D721Med (cell line): ENCODE measurements around the gene PSD4.

ENCODE experiments used
- DNase-seq: peaks from one replicate; pipeline ENCODE4 v3.0.0; 2011; ENCODE audit warnings: low spot score; ENCODE audit not compliant: insufficient read length
- FAIRE-seq: peaks from 2 replicates; lab custom pipeline; 2011; peaks lifted over from hg19 to GRCh38; lab: Jason Lieb, UNC
- TF ChIP-seq, protein P1 (sequence below): IDR thresholded peaks from 2 replicates; pipeline ENCODE4 v1.5.1; 2012; ENCODE audit warnings: mild to moderate bottlenecking, control low read depth; ENCODE audit not compliant: insufficient read depth; ENCODE audit errors: missing control alignments

PSD4 gene

DNA sequence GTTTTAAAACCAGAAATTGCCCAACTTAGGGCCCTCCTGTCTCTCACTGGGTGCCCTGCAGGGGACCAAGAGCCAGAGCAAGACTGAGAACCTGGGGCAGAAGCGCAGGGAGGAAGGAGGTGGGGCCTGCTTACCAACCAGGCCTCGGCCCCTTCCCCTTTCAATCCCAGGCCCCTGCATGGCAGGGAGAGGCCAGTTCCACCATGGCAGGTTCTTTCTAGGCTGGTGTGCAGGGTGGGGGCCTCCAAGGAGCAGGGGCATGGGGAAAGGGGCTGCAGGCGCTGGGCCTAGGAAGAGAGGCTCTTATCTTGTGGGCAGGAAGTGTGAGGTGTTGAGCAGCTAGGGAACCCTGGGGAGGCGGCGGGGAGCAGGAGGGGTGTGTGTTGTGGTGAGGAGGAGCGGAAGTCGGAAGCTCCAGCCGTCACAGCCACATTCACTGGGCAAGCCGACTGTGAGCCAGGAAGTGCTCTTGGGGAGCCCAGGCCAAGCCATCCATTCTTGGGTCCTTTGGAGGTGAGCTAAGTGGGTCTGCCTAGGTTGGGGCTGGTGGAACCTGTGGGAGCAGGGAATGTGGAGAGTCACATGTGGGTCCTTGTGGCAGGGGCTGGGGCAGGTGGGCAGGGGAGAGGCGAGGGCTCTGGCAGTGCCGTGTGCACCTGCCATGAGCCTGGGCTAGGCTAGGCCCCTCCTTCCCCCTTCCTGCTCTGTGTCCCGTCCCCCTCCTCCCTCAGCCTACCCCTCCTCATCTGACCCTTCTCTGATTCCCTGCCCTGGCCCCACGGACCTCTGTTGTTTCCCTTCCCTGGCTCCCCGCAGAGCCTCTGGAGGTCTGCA, at the start of gene PSD4:
PSD4 (plus strand) TSS at position 430 of the 834 bp plus-strand sequence. CDS start 8,486 bp downstream, outside the sequence.
- FAIRE-seq: no peak
- TF ChIP-seq, protein P1, sequence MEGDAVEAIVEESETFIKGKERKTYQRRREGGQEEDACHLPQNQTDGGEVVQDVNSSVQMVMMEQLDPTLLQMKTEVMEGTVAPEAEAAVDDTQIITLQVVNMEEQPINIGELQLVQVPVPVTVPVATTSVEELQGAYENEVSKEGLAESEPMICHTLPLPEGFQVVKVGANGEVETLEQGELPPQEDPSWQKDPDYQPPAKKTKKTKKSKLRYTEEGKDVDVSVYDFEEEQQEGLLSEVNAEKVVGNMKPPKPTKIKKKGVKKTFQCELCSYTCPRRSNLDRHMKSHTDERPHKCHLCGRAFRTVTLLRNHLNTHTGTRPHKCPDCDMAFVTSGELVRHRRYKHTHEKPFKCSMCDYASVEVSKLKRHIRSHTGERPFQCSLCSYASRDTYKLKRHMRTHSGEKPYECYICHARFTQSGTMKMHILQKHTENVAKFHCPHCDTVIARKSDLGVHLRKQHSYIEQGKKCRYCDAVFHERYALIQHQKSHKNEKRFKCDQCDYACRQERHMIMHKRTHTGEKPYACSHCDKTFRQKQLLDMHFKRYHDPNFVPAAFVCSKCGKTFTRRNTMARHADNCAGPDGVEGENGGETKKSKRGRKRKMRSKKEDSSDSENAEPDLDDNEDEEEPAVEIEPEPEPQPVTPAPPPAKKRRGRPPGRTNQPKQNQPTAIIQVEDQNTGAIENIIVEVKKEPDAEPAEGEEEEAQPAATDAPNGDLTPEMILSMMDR: no peak
- no peak for DNase-seq

DNA sequence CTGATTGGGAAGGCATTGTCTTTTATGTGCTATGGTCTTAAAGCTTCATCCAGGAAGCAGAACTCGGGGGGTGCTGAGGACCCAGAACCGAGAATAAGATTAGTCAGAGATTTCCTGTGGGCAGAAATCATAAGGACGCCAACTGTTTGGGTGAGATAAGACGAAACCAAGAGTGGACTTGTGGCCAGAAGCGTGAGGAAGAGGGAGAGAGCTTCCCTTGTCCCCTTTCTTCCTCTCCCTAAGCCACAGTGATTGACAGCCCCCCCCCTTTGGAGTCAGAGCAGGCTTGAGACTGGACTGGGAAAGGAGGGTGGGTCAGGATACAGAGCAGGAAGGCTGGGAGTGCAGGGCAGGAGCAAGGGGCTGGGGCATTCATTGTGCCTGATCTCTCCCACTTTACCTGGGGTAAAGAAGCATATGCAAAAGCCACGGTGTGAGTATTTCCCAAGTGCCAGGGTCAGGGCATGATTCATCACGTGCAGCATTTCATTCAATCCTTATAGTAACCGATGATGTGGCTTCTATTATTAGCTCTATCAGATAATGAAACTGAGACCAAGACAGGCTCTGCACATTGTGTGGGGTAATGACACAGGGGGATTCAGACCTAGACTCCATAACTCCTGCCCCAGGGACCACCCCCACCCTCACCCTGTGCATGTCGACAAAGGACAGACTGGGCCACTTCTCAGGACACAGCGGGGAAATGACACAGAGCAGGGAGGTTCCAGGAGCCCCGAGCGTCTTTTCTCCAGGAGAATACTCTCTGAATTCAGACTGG, 49.4 kb upstream of the PSD4 start:
- DNase-seq (no peak), FAIRE-seq (no peak)
- TF ChIP-seq, protein P1: no peak

DNA sequence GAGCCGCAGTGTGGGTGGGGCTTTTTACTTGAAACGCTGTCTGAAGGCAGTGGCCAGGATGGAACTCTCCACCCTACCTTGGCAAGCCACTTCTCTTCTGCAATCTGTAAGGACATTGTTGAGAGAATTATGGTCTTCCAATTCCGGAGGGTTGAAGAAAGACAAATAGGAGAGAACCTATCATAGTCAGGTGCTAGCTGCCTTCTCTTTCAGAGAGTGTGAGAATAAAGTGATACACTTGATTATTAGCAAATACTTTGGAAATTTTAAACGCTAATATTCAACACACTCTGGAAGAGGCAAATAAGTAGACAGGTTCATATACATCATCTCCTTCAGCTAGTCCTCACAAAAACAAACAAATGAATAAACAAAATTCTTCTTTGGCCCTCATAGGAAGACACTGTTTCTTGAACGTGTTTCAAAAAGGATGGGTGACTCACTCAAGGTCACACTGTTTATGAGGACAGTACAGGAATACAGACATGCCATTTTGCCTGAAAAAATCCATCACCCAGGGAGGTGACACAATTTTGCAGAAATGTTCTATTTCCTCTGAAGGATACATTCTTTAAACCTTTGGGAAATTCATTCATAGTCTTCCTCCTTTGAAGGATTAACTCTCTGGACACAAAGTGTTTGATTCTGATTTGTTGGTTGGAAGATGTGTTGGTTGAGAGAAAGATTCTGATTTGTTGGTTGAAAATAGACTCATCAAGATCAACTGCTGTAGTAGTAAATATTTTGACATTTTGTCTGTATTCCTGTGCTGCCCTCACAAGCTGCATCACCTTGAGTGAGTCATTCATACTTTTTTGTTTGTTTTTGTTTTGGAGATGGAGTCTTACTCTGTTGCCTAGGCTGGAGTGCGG, 48.6 kb upstream of the PSD4 start:
- TF ChIP-seq, protein P1: no peak
- FAIRE-seq (no peak), DNase-seq (no peak)

DNA sequence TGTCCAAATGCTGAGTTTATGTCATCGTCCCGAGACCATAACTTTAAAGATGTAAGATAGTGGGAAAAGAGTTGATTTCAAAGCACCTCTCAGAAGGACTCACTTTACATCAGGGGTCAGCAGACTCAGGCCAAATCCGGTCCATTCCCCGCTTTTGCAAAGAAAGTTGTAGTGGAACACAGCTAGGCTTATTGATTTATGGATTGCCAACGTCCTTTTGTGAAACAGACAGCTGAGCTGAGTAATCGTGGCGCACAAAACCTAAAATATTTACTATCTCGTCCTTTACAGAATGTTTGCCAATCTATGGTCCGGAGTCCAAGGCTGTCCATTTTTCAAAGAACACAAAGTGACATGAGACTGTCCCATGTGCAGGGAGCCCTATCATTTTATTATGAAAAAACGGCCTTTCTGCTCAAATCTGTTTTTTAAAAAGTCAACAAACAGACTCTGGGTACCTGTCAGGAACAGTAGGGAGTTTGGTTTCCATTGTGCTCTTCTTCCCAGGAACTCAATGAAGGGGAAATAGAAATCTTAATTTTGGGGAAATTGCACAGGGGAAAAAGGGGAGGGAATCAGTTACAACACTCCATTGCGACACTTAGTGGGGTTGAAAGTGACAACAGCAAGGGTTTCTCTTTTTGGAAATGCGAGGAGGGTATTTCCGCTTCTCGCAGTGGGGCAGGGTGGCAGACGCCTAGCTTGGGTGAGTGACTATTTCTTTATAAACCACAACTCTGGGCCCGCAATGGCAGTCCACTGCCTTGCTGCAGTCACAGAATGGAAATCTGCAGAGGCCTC, 46.7 kb upstream of the PSD4 start, which contains the start of gene IL1RN:
IL1RN (plus strand) TSS at position 754 of the 801 bp plus-strand sequence; CDS start at position 781, 27 bp downstream.
- no peak for FAIRE-seq
- TF ChIP-seq, protein P1: no peak
- no peak for DNase-seq

DNA sequence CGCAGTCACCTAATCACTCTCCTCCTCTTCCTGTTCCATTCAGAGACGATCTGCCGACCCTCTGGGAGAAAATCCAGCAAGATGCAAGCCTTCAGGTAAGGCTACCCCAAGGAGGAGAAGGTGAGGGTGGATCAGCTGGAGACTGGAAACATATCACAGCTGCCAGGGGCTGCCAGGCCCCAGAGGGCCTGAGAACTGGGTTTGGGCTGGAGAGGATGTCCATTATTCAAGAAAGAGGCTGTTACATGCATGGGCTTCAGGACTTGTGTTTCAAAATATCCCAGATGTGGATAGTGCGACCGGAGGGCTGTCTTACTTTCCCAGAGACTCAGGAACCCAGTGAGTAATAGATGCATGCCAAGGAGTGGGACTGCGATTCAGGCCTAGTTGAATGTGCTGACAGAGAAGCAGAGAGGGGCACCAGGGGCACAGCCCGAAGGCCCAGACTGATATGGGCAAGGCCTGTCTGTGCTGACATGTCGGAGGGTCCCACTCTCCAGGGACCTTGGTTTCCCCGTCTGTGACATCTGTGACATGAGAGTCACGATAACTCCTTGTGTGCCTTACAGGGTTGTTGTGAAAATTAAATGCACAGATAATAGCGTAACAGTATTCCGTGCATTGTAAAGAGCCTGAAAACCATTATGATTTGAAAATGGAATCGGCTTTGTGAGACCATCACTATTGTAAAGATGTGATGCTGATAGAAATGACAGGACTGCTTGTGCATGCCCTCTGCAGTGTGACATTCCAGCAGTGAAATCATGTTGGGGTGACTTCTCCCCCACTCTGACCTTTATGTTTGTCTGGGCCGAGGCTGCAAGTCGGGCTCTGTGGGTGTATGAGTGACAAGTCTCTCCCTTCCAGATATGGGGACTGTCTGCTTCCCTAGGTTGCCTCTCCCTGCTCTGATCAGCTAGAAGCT, 45.9 kb upstream of the PSD4 start:
- FAIRE-seq: no peak
- TF ChIP-seq, protein P1: no peak

More for the DNA sequence above, 45.9 kb upstream of the PSD4 start:
- DNase-seq: no peak
